GM18519 (cell line): ENCODE measurements around the gene S100A2.
"Not testable (repeated sequence)": the region's sequence is repeated elsewhere in the genome, so short reads cannot be mapped to it uniquely, and the experiment has no call there.

Experiments used
- ATAC-seq: cut with Tn5 transposase; IDR thresholded peaks from one replicate; pipeline ENCODE4 v1.9.1; 2021; ENCODE audit warnings: mild to moderate bottlenecking, moderate library complexity; ENCODE audit not compliant: unreplicated experiment, low FRiP score

Gene S100A2

DNA sequence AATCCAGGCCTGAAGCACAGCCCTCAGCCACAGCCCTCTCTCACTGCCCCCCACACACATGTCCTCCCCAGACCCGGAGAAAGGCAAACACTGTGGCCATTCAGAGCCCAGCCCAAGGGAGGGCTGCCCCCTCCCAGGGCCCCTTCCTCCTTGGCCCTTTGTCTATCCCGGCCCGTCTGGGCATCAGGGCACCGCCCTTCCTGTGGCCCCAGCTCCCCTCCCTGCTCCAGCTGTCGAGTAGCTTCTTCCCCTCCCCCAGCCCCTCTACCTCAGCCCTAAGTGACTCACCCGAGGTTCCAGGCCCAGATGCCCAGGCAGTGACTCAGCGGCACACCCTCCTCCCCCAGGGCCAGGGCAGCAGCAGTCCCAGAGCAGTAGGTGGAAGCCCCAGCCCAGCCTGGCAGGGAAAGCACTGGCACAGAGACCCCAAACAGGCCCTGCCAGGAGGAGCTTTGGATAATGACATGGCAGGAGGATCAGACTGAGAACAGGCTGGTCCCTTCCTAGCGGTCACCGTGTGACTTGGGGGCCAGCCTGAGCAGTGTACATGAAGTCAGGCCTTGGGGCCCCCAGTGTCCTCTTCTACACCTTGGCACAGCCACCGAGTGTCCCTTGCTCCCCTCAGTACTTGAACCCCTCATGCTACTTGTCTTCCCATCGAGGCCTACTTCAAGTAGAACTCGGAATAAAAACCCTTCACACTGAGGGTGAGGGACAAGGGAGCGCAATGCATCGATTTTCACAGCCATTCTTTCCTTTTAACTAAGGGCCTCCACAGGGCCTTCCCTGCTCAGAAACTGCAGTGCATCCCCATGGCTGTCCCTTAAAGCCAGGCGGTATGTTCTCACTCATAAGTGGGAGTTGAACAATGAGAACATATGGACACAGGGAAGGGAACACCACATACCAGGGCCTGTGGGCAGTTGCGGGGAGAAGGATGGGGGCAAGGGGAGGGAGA, 1.0 kb upstream of the S100A2 start:
- ATAC-seq: no peak

GRCh38 chr1:153563991-153564390, 1.7 kb downstream of the S100A2 start:
- ATAC-seq: no peak

GRCh38 chr1:153563483-153563901, 2.2 kb downstream of the S100A2 start:
- ATAC-seq: no peak

DNA sequence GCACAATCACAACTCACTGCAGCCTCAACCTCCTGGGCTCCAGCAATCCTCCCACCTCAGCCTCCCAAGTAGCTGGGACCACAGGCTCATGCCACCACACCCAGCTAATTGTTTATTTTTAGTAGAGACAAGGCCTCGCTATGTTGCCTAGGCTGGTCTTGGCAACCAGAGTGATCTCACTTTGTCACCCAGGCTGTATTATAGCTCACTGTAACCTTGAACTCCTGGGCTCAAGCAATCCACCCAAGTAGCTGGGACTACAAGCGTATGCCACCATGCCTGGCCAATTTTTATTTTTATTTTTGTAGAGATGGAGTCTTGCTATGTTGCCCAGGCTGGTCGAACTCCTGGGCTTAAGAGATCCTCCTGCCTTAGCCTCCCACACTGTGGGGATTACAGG, 3.6 kb downstream of the S100A2 start:
- ATAC-seq: not testable (repeated sequence)

DNA sequence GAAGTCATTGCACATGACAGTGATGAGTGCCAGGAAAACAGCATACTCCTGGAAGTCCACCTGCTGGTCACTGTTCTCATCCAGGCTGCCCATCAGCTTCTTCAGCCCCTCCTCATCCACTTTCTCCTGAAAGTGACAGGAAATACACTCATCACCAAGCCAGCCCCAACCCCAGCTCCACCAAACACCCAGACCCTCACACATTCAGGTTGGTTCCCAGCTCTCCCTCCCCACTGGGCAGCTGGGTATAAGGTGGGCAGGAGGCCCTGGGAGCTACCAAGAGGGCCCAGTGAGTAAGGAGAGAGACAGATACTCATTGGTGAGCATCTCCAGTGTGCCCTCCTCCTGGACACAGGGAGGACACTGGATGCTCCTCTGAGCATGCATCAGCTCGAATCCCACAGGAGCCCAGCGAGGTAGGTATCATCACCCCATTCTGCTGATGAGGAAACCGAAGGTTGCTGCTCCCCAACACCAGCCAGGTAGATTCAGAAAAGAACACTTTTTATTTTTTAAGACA, 4.1 kb downstream of the S100A2 start:
- no peak for ATAC-seq

DNA sequence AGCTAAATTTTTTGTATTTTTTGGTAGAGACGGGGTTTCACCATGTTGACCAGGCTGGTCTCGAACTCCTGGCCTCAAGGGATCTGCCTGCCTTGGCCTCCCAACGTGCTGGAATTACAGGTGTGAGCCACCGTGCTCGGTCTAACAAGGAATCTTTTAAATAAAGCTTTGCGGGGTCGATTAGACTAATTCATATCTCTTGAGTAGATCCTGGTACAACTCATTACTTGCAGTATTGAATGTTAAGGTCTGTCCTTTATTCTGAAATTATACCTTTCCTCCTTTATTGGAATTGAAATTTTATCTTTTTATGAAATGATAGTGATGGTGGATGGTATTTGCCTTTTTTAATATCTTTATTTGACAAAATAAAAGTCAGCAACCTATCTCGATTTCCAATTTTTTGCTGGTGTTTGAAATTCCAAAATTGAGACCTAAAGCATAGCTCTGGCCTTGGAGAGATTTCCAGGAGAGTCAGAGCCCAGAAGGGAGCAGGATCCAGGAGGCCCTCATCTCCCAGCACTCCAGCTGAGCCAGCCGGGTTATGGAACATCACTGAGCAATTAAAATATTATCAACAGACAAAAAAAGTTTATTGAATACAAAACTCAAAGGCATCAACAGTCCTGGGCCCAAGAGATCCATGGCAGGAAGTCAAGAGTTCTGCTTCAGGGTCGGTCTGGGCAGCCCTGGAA, 4.7 kb downstream of the S100A2 start:
- no peak for ATAC-seq

DNA sequence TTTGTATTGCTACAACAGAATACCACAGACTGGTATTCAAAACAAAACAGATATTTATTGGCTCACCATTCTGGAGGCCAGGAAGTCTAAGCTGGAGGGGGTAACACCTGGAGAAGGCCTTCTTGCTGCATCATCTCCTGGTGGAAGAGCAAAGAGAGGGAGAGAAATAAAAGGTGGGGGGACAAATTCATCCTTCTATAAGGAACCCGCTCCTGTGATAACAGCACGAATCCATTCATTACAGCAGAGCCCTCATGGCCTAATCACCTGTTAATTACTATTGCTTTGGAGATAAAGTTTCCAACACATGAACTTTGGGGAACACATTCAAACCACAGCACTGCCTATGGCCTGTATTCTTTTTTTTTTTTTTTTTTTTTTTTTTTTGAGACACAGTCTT, 5.4 kb downstream of the S100A2 start:
- ATAC-seq: no peak

- no peak for ATAC-seq
Measured at GRCh38 chr1:153557877-153558276, 7.8 kb downstream of the S100A2 start.

DNA sequence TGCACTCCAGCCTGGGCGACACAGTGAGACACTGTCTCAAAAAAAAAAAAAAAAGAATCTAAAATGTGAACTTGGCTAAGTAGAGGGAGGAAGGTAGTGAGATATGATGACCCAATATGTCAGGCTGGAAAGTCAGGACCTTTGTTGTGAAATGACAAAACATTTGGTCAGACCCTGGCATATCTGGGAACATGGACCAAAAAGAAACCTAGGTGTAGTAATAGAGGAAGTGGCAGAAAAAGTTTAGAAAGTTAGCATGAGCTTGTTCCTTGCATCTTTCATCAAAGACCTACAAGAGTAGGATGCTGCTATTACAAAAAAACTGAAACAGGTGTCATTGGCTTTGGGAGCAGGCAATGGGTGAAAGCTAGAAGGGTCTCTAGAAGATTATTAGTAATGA, 9.3 kb downstream of the S100A2 start:
- ATAC-seq: no peak

- ATAC-seq: no peak
Measured at GRCh38 chr1:153553830-153554541, 11.7 kb downstream of the S100A2 start.

DNA sequence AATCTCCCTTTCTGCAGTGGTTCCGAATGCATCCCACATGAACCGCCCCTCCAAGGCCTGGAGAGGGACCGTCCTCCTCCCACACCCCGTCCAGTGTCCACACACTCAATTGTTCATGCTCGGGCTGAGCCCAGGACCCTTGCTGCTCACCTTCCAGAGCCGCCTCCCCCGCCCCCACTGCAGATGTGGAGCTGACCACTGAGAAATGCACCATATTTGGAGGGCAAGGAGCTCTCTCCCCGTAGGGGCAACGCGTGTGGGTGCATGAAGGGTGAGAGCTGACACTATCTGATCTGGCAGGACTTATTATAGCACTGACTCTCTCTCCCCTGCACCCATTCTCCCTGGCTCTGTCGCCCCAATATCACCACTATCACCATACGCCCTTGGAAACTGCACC, 12.5 kb downstream of the S100A2 start:
- no peak for ATAC-seq

DNA sequence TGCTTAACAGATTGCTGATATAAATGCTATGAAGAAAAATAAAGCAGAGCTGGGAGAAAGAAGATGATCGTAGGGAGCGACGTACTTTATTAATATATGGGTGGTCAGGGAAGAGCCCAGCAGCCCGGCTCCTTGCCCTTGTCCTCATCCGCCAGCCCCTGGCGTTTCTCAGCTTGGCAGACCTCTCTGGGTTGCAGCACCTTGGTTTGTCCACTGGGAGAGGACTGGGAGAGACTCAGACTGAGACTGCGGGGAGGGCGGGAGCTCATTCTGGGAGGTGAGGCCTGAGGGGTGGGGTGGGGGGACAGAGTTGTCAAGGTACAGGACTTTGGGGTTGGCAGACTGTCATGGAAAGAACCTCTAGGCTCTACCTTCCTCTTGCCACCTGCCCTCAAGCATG, 13.3 kb downstream of the S100A2 start:
- no peak for ATAC-seq

DNA sequence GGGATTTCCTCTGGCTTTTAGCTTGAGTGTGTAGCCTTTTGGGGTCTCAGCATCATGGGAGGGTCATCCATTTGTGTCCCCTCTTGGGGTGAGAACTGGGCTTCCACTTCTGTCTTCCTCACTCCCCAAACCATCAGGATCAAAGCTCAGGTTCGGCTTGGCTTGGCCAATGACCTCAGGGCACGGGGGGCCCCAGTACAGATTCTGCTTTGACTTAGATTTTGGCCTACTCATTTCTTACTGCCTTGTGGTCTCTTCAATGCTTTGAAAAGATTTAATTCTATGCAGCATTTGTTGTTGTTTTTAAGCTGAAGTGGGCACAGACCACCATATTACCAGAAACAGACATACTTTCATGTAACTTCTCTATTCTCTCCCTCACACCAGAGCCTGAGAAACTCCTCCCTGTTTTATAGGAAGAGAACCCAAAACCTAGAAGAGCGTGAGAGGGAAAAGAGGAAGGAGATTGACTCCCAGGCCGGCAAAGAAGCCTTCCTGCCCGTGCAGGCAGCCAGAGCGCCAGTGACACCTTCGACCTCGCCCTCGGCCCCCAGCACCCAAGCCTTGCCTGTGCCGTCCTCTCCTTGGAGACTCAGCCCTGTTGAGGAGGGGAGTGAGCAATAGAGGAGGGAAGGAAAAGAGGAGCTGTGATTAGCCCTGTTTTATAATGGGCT, 14.7 kb downstream of the S100A2 start:
- no peak for ATAC-seq

- no peak for ATAC-seq
Measured at GRCh38 chr1:153550398-153550758, 15.3 kb downstream of the S100A2 start.

DNA sequence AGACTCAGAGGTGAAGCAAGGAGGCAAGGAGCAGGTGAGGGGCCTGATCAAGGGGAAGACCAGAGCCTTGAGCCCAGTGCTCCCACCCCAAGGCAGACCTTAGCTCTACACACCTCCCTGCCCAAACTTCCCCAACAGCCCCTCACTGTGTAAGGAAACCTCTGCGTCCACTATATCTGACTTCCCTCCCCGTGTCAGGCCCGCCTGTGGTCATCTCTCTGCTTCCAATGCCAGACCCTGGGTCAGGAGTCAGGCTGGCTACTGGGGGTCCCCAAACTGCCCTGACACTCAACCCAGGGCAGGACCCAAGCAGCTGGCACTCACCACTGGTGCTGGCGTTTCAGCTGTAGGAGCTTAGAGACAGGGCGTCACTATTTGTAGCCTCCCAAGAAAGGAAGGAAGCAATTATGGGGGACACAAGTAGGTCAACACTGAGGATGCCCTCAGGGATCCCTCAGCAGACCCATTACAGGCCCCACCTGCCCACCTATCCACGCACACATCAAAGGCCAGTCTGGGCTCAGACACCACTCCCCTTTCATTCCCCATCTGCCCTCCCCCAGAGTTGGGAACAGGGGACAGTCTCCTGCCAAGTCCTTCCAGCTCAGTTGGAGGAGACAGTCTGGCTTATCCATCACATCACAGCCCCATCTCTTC, 15.8 kb downstream of the S100A2 start:
- no peak for ATAC-seq

DNA sequence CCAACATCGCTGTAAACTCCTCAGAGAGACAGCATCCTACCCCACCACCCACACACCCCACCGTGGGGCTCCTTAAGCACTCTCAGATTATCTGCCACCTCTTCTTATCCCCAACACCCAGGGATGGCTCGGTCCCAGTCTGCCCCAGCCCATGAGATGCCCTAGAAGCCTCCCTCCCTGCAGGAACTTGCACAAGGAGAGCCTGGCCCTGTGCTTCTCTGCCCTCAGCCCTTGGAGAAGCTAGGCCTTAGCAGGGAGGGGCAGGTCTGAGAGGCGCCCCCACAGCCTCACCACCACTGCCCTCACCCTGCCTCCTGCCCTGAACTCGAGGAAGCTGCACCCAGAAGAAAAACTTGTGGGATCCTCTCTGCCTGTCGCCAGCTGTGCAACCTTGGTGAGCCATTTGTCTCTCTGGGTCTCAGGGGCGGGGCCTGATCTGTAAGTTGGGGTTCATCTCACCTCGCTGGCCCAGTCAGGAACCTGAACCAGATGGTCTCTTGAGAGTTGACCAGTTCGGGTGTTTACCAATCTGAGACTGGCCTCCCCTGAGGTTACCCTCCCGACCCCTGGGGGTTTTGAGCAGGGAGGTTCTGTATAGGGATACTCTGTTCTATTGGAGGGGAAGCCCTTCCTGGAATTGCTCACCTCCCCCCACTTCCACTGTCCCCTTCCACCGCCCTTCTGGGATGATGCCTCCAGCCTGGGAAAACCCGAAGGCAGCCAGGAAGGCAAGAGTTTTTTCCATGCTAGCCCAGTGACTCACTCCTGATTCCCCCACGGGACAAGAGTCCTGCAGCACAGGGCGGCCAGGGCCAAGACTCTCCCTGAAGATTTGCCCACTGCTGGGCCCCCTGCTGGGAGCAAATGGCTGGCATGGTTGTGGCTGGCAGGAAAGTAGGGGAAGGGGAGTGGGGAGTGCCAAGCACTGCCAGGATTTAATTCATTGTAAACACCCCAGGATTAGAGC, 16.6 kb downstream of the S100A2 start, which contains the start of gene S100A3:
TSS of gene S100A3 (minus strand) at position 537 of the 967 bp plus-strand sequence. CDS start 773 bp downstream, outside the sequence.
- ATAC-seq: no peak

DNA sequence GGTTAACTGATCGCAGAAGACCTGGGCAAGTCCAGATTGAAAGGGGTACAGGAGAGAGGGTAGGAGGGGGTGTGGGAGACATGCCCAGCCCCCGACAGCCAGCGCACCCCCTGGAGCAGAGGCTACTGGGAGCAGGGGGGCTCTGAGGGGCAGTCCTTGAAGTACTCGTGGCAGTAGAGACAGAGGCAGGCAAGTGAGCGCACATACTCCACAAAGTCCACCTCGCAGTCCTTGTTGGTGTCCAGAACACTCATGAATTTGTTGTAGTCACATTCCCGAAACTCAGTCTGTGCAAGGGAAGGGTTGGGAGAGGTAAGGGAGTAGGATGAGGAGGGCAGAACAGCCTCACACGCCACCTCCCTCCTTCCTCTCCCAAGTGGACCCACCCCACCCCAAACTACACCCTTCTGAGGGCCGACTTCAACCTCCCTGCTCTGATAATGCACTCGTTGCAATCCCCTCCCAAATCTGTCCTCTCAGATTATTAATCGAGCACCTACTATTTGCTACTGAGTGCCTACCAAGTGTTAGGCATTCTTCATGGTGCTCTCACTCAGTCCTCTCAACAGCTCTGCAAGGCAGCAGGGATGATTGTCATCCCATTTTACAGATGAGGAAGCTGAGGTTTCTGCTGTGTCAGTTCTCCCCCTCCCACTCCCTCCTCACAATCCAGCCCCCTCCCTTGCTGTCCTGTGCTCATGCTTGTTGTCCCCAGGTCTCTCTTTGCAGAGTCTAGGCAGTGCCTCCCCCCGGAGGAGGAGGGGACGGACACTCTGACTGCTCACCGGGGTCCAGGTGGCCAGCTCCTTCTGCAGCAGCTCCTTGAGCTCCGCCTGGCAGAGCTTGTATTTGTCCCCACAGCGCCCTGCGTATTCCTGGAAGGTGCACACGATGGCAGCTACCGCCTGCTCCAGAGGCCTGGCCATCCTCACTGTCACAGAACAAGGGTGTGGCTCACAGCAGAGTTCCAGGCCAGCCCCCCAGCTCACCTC, 17.8 kb downstream of the S100A2 start:
- no peak for ATAC-seq
